Activated naive CD4-positive, alpha-beta T cell treated with anti-CD3 and anti-CD28 coated beads, Interleukin-2, amount 50 U/mL, for 72 hours (primary cell): ENCODE measurements around the gene TEX22. TPM values are rescaled to one million over a fixed set of nuclear protein-coding genes. Genes with fewer than 3 reads are reported as not detected.

Experiments used
- ATAC-seq, 2 donors: fragments of 150-1000 bp; cut with Tn5 transposase; 2 replicates each; pipeline ENCODE4 v1.10.0; 2021; ENCODE audit warnings: mild to moderate bottlenecking in 2 of 2, moderate library complexity in 2 of 2
- DNase-seq, 2 donors: peaks; one replicate each; pipeline ENCODE4 v3.0.0; 2021 to 2022; ENCODE audit warnings: low spot score in 2 of 2
- H3K27ac Mint-ChIP-seq, 2 donors: one replicate each; pipeline ENCODE4 v1.8.0; 2022; ENCODE audit warnings: mild to moderate bottlenecking in 2 of 2, mixed read lengths in 2 of 2
- H3K36me3 Mint-ChIP-seq, 2 donors: one replicate each; pipeline ENCODE4 v1.8.0; 2022; ENCODE audit warnings: mixed read lengths in 2 of 2
- H3K9me3 Mint-ChIP-seq, 2 donors: one replicate each; pipeline ENCODE4 v1.8.0; 2022; ENCODE audit warnings: mixed read lengths in 2 of 2
- total RNA-seq, 2 donors: library from RNA; stranded (reverse); gene quantifications; one replicate each; pipeline ENCODE4 v1.2.3, GENCODE V29; 2022

Gene TEX22
- total RNA-seq, 2 donors from 2014 or later = 2.0 to 4.6 TPM

DNA sequence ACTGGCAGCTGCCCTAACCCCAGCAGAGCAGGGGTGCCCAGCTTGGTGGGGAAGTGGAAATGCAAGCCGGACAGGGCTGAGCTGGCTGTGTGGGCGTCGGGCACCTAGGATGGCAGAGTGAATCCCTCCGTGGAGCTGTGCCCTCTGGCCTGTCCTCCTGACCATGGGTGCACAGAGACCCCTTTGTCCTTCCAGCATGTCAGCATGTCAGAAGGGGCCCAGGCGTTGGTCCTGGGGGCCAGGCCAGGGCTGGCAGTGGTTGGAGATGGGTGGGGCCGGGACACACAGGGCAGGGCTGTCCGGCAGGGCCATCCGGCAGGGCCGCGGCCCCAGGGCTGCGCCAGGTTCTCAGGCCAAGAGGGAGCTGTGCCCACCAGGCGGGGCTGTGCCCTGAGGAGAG is 8.8 kb upstream of the TEX22 start:
- Mint-ChIP-seq H3K27ac (no peak overlapping the region), H3K9me3 (no peaks in the 10 kb centered on the region), H3K36me3 (no peaks in the 10 kb centered on the region)
- DNase-seq (no peak), ATAC-seq (no peak)

DNA sequence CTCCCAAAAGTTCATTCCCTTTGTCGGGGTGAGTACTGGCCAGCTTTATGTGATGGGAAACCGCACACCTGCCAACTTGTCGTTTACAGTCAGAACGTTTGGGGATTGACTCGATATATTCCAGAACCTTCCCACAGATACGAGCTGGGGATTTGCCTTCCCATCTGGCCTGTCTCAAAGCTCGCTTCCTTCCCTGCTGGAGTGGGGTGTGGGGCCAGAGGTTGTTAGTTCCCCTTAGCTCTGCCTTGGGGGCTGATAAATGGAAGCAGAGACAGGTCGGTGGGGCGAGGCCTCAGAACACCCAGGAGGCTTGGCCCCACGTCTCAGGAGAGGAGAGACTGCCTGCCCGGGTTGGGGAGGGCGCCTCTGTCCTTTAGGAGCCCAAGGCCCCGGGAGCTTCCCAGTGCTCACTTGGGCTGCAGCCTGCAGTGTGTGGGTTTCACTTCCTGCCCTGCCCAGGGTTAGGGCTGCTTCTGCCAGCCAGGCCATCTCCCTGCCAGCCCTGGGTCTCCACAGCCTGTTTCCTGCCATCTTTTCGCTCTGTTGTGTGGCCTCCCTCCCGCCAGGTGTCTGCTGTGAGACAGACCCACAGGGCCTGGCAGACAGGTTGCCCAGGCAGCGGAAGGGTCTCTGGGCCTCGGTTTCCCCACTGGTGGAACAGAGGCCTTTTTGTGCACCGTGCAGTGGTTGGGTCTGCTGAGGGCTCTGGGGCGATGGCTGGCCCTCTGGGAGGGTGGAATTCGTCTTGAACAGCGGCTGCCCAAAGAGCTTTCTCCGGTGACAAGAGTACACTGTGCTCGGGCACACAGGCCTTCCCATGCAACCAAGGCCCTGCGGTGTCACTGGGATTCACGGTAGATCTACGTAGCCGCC is 8.1 kb upstream of the TEX22 start:
- peak in 1 of 2 donors; percentile 31 for ATAC-seq
- no peak for DNase-seq
- H3K9me3 Mint-ChIP-seq = no peaks in the 10 kb centered on the region
- peak overlapping the region; percentile 47 to 65 for H3K27ac Mint-ChIP-seq
- no peaks in the 10 kb centered on the region for H3K36me3 Mint-ChIP-seq

DNA sequence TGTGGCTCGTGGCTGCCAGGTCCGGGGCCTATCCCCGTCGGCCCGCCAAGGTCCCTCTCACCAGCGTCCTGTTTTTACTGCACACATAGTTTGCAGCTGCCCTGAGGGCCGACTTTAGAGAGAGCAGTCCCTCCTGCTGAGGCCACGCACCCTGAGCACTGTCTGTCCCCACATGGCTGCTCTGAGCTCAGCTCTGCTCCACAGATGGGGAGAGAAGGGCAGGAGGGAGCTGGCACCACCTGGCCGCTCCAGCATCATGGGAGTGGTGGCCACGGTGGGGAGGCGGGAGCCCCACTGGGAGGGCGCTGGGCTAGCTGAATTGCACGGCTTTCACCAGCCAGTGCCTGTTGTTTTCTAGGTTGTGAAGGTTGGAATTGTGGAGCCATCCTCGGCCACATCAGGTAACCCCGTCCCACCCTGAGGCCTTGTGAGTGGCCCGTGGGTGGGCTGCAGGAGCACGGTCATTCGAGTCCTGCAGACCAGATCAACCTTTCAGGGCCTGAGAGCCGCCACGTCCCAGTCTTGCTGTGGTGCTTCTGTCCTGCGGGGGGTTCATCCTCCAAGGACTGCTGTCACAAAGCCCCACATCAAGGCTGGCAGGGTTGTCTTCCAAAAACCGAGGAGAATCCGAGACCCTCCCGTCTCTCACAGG is 7.4 kb upstream of the TEX22 start:
- ATAC-seq = no peak

DNA sequence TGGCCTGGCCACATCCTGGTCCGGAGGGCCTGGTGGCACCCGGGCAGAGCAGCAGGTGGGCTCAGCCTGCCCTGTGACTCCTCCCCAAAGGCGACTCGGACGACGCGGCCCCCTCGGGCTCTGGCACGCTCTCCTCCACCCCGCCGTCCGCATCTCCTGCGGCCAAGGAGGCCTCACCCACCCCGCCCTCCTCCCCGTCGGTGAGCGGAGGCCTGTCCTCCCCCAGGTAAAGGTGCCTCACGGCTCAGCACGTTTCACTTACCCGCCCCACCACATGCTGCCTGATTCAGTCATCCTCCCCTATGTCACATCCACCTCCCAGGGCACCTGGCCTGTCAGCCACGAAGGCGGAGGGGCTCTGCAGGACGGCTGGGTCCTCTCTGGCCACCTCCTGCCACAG is 6.8 kb upstream of the TEX22 start:
- Mint-ChIP-seq H3K27ac (no peak overlapping the region), H3K36me3 (no peaks in the 10 kb centered on the region), H3K9me3 (no peaks in the 10 kb centered on the region)
- ATAC-seq = no peak
- DNase-seq = no peak

More for the DNA sequence above, 7.4 kb upstream of the TEX22 start:
- H3K27ac Mint-ChIP-seq = peak overlapping the region; percentile 9 to 47
- no peaks in the 10 kb centered on the region for H3K36me3 Mint-ChIP-seq
- H3K9me3 Mint-ChIP-seq = no peaks in the 10 kb centered on the region
- no peak for DNase-seq

DNA sequence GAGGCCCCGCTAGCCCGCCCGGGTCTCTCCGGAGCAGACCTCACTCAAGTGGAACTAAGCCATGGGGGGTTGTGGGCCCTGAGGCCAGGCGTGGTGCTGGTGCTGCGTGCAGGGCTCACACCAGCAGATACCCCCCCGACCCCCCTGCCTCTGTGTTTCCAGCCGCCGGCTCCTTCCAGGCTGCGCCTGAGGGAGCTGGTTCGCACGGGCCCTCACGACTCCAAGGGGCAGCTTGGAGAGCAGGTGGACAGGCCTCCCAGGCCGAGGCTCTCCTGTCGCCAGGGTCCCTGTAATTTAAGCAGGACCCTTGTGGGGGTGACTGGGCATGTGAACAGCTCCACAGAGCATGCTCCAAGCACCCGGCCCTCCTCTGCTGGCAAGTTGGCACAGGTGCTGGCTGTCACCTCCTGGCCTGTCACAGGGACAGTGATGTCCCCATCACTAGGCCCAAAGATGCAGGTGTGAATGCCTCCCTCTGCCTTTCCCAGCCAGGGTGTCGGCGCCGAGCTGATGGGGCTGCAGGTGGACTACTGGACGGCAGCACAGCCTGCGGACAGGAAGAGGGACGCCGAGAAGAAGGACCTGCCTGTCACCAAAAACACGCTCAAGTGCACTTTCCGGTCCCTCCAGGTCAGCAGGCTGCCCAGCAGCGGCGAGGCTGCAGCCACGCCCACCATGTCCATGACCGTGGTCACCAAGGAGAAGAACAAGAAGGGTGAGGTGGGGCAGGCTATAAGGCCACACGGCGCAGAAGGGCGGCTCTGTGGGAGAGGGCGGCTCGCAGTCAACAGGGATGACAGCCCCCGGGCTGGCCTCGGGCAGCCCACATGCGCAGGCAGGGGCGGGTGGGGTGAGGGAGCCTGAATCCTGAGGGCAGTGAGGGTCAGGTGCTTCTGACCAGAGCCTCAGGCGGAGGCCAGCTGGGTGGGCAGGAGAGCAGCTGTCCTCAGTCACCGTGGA is 5.9 kb upstream of the TEX22 start:
- no peak overlapping the region for H3K27ac Mint-ChIP-seq
- H3K36me3 Mint-ChIP-seq = no peaks in the 10 kb centered on the region
- ATAC-seq (no peak), DNase-seq (no peak)
- H3K9me3 Mint-ChIP-seq = no peaks in the 10 kb centered on the region

DNA sequence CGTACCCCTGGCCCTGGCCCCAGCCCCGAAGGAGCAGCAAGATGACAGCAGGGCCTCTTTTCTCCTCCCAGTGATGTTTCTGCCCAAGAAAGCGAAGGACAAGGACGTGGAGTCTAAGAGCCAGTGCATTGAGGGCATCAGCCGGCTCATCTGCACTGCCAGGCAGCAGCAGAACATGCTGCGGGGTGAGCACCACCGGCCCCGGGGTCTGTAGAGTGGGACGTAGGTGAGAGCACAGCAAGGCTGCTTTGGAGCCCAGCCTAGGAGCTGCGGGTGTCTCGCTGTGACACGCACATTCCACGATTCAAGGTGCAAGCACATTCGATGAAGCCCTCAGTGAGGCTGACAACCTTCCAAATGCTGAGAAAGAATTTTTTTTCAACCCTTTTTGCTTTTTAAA is 5.2 kb upstream of the TEX22 start:
- no peaks in the 10 kb centered on the region for H3K9me3 Mint-ChIP-seq
- ATAC-seq (no peak), DNase-seq (no peak)
- no peaks in the 10 kb centered on the region for H3K36me3 Mint-ChIP-seq
- no peak overlapping the region for H3K27ac Mint-ChIP-seq

DNA sequence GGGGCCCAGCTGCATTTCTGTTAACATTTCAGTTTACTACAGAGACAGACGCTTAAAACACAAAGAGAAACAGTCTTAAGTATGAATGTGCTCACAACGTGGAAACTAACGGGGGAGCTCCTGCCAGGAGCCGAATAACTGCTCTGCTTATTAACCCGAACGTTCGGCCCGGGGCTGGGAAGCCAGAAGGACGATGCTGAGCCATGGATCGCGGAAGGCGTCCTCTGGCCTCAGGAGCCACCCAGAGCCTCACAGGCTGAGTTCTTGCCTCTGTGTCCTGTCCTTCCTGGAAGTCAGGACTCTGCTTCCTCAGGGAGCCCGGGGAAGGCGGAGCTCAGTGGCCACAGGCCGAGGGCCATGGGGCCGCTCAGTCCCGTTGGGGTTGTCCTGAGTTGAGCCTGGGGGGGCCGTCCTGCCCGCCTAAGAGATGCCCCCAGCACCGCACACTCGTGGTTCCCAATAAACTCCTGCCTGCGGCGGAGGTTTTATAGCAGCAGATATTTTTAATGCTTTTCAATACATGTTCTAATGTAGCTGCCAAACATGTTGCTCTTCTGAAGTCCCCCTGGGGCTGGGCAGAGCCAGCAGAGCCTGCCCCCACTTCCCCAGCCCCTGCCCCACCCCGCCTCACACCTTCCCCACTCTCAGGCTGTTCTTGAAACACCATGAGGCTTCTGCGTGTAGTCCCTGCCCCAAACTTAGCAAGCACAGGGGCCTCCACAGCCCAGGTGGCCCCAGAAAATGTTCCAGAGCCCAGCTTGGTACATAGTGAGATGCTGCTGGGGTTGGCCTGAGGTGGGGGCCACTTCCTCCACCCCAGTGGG is 3.4 kb upstream of the TEX22 start:
- DNase-seq (no peak), ATAC-seq (no peak)
- H3K36me3 Mint-ChIP-seq = peaks cover 6 to 14% of the 10 kb centered on the region in 2 donors
- peak overlapping the region in 1 of 2 donors; percentile 29 for H3K27ac Mint-ChIP-seq
- no peaks in the 10 kb centered on the region for H3K9me3 Mint-ChIP-seq

DNA sequence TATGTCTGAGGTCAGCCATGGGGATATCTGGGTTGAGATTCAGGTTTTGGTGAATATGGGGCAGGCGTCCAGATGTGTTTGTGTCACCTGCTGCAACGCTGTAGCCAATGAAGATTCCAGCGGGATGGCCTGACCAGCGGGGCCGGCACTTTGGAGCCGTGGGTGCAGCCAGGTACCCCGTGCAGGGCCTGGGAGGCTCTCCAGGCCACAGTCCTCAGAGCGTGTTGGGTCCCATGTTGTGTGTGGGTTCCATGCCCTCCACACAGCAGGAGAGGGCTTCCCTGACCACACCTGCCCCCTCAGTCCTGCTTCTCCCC is 2.8 kb upstream of the TEX22 start:
- H3K36me3 Mint-ChIP-seq = peaks cover 11 to 20% of the 10 kb centered on the region in 2 donors
- peaks cover 3 to 4% of the 10 kb centered on the region in 2 donors for H3K9me3 Mint-ChIP-seq
- H3K27ac Mint-ChIP-seq = peak overlapping the region in 1 of 2 donors; percentile 29
- ATAC-seq = no peak
- DNase-seq = no peak

DNA sequence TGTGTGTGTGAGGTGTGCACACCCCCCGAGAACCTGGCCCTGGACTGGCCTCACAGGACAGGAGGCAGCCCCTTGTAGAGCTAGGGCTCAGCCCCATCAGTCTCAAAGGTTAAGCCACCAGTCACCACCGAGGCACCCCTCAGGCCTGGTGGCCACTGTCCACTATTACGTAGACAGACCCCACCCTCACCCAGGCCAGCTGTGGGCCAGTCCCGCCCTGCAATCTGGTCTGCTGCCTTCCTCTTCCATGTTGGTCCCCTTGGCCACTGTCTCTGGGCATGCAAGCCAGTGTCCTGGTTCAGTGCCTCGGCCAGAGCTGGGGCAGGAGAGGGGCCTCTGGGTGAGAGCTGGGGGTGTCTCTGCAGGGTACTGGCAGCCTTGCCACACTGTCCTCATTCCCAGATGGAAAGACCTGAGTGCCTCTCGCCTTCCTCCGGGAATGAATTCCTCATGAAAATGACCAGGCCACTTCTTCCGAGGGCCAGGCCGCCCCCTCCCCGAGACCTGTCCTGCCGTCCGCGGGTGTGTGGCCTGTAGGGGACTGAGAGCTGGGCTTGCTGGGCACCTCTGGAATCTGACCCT is 897 bp upstream of the TEX22 start:
- H3K9me3 Mint-ChIP-seq = peaks cover 12 to 14% of the 10 kb centered on the region in 2 donors
- no peak for DNase-seq
- H3K27ac Mint-ChIP-seq = peak overlapping the region; percentile 83 to 84
- ATAC-seq = no peak
- peaks cover 19 to 39% of the 10 kb centered on the region in 2 donors for H3K36me3 Mint-ChIP-seq

DNA sequence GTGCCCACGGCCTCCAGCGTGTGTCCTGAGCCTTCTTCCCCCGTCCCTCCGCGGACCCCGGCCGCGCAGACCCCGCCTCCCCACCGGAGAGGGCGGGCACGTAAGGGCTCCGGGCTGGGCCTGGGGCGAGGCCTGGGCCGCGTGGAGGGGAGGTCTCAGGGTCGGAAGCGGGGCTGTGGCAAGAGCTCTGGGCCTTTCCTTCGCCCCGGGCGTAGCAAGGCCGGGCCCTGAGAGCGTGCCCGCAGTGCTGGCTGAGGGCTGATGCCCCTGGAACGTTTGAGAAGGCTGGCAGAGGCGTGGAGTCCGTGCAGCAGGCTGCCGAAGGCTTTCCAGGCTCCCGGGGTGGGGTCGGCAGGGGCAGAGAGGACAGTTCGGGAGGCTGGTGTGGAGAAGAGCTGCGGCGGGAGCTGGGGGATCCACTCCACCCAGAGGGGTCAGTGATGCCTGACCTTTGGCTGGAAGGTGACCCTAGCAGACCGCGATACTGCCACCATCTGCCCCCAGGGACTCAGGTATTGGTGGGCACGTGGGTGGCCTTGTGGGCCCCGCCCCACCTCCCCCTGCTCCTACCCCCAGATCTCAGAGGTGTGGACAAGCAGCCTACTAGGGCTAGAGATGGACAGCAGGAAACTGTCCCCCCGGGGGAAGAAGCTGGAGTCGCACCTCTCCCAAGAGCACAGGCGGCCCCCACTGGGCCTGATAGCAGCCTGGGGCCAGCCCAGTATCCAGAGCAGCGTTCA is 558 bp downstream of the TEX22 start:
- ATAC-seq (peak; percentile 56 to 59), DNase-seq (peak in 1 of 2 donors; percentile 44)
- peaks cover 12 to 21% of the 10 kb centered on the region in 2 donors for H3K9me3 Mint-ChIP-seq
- H3K27ac Mint-ChIP-seq = peak overlapping the region; percentile 83 to 95
- H3K36me3 Mint-ChIP-seq = peaks cover 19 to 40% of the 10 kb centered on the region in 2 donors

DNA sequence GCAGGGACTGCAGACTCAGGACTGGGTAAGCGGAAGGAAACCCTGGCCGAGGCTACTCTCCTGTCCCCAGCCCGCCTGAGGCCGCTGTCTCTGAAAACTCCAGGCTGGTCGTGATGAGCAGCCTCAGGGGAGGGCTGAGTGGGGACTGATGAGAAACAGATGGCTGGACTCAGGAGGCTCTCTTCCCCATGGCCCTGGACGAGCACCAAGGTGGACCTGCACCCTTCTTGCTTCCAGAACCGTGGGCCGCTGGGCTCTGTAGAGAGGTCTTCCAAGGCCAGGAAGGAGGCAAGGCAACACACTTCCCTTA is 1.1 kb downstream of the TEX22 start:
- DNase-seq (no peak), ATAC-seq (no peak)
- Mint-ChIP-seq H3K27ac (peak overlapping the region in 1 of 2 donors; percentile 83), H3K9me3 (peaks cover 12 to 21% of the 10 kb centered on the region in 2 donors), H3K36me3 (peaks cover 19 to 44% of the 10 kb centered on the region in 2 donors)

DNA sequence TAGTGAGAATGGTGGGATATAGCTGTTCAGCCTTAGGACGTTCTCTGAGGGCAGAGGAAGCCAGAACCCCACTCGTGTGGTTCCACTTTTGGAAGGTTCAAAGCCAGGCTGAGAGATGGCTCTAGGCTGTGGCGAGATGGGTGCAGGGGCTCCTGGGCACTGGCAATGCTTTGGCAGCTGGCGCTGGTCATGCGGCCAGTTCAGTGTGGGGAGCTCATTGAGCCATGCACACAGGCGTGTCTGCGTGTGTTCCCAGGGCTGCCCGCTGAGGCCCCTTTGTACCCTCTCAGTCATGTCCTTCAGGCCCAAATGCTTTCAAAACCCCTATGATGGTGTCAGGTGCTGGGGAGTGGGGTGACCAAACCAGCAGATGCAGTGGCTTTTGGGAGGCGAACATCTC is 1.7 kb downstream of the TEX22 start:
- Mint-ChIP-seq H3K27ac (peak overlapping the region; percentile 4 to 83), H3K36me3 (peaks cover 21 to 47% of the 10 kb centered on the region in 2 donors), H3K9me3 (peaks cover 12 to 21% of the 10 kb centered on the region in 2 donors)
- DNase-seq (no peak), ATAC-seq (no peak)

DNA sequence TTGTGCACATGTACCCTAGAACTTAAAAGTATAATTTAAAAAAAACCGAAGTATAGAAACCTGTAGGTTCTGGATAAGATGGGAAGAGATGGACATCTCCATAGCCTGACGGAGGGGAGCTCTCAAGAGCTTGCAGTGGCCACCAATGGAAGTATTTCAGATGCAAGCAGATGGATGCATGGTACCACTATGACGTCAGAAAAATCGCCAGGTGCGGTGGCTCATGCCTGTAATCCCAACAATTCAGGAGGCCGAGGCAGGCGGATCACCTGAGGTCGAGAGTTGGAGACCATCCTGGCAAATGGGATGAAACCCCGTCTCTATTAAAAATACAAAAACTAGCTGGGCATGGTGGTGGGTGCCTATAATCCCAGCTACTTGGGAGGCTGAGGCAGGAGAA is 3.4 kb downstream of the TEX22 start:
- DNase-seq (no peak), ATAC-seq (no peak)
- peaks cover 12 to 21% of the 10 kb centered on the region in 2 donors for H3K9me3 Mint-ChIP-seq
- peaks cover 25 to 51% of the 10 kb centered on the region in 2 donors for H3K36me3 Mint-ChIP-seq
- H3K27ac Mint-ChIP-seq = no peak overlapping the region

DNA sequence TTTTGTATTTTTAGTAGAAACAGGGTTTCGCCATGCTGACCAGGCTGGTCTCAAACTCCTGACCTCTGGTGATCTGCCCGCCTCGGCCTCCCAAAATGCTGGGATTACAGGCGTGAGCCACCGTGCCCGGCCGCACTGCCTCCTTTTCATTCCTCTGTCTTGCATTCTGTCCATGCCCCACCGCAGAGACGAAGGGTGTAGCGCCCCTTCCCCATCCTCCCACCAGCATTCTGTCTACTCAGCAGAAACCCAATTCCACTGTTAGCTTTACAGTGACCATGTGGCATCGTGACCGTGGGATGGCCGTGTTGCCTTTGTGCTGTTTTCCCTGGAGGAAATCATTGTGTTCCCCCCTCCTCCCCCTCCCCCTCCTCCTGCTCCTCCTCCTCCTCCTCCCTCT is 10.3 kb downstream of the TEX22 start:
- Mint-ChIP-seq H3K27ac (no peak overlapping the region), H3K36me3 (peaks cover 5 to 13% of the 10 kb centered on the region in 2 donors), H3K9me3 (no peaks in the 10 kb centered on the region)
- no peak for ATAC-seq
- no peak for DNase-seq

DNA sequence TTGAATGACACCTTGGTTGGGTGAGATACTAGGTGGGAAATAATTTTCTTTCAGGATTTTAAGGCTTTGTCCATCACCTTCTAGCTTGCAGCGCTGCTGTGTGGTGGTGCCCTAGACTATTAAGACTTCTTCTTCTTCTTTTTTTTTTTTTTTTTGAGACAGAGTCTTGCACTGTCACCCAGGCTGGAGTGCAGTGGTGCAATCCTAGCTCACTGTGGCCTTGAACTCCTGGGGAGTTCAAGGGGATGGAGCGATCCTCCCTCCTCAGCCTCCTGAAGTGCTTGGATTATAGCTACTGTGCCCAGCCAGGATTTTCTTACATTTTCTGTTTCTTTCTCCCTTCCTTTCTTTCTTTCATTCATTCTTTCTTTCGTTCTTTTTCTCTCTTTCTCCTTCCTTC is 11.0 kb downstream of the TEX22 start:
- Mint-ChIP-seq H3K27ac (no peak overlapping the region), H3K9me3 (no peaks in the 10 kb centered on the region), H3K36me3 (peaks cover 5 to 7% of the 10 kb centered on the region in 2 donors)
- DNase-seq = no peak
- no peak for ATAC-seq
